ENCODE measurements around the gene PPARA. TPM values are rescaled to one million over a fixed set of nuclear protein-coding genes. Genes with fewer than 3 reads are reported as not detected.

The PPARA gene
- total RNA-seq, 1 donor from 2014 or later: 8.4 TPM

DNA sequence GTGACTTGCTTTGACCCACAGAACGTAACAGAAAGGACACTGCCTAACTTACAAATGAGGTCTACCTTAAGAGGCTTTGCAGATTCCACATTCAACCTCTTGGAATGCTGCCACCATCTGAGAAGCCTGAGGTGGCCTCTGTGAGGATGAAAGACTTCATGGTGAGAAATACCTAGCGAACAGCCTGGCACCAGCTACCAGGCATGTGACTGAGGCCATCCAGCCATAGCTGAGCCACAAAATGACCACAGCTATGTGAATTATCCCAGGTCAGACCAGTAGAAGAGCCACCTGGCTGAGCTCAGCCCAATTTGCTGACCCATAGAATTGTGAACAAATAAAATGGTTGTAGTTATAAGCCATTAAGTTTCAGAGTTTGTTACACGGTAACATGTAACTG is 37.5 kb downstream of the PPARA start:
- Histone ChIP-seq H3K9ac (ENCODE audit: low read length) (no peak overlapping the region), H2AFZ (ENCODE audit: low read depth, low read length) (no peak overlapping the region), H3K27me3 (ENCODE audit: insufficient read depth, low read length) (no peaks in the 10 kb centered on the region), H3K4me3 (ENCODE audit: insufficient read depth, low read depth, low read length) (no peak overlapping the region), H3K36me3 (ENCODE audit: insufficient read depth, low read length) (no peaks in the 10 kb centered on the region), H4K20me1 (ENCODE audit: insufficient read depth, low read length) (no peaks in the 10 kb centered on the region), H3K27ac (ENCODE audit: low read depth, low read length) (no peak overlapping the region), H3K4me1 (ENCODE audit: insufficient read depth, low read length) (no peaks in the 10 kb centered on the region), H3K9me3 (ENCODE audit: insufficient read depth, low read depth, low read length) (no peaks in the 10 kb centered on the region), H3K79me2 (ENCODE audit: insufficient read depth, low read length) (no peaks in the 10 kb centered on the region), H3K4me2 (ENCODE audit: low read length) (no peak overlapping the region)
- H3K9me3 Mint-ChIP-seq (ENCODE audit: unreplicated experiment): peaks cover 5% of the 10 kb centered on the region
- no peaks in the 10 kb centered on the region for H3K4me1 Mint-ChIP-seq (ENCODE audit: low read depth, unreplicated experiment)
- DNase-seq (ENCODE audit: low read depth) (no peak), FAIRE-seq (no peak)
- no peak overlapping the region for H3K27ac Mint-ChIP-seq (ENCODE audit: unreplicated experiment)
- peaks cover 24% of the 10 kb centered on the region for H3K36me3 Mint-ChIP-seq (ENCODE audit: low read depth, unreplicated experiment)
- no peak for TF ChIP-seq EZH2 (IDR thresholded peaks at IDR 0.05; ENCODE audit: insufficient read depth, low read length)
- TF ChIP-seq CTCF (IDR thresholded peaks at IDR 0.05; ENCODE audit: insufficient read depth, low read depth, low read length): no peak
- no peak overlapping the region for H3K4me3 Mint-ChIP-seq (ENCODE audit: unreplicated experiment)
- no peaks in the 10 kb centered on the region for H3K27me3 Mint-ChIP-seq (ENCODE audit: low read depth, unreplicated experiment)

- Mint-ChIP-seq H3K4me1 (ENCODE audit: low read depth, unreplicated experiment) (peaks cover 5% of the 10 kb centered on the region), H3K27me3 (ENCODE audit: low read depth, unreplicated experiment) (no peaks in the 10 kb centered on the region), H3K9me3 (ENCODE audit: unreplicated experiment) (no peaks in the 10 kb centered on the region), H3K27ac (ENCODE audit: unreplicated experiment) (no peak overlapping the region), H3K36me3 (ENCODE audit: low read depth, unreplicated experiment) (peaks cover 10% of the 10 kb centered on the region), H3K4me3 (ENCODE audit: unreplicated experiment) (no peak overlapping the region)
- H3K4me1 ChIP-seq (ENCODE audit: insufficient read depth, low read length): no peaks in the 10 kb centered on the region
- FAIRE-seq (no peak), DNase-seq (ENCODE audit: low read depth) (no peak)
- no peaks in the 10 kb centered on the region for H3K27me3 ChIP-seq (ENCODE audit: insufficient read depth, low read length)
- H3K36me3 ChIP-seq (ENCODE audit: insufficient read depth, low read length): no peaks in the 10 kb centered on the region
- H4K20me1 ChIP-seq (ENCODE audit: insufficient read depth, low read length): no peaks in the 10 kb centered on the region
- no peaks in the 10 kb centered on the region for H3K9me3 ChIP-seq (ENCODE audit: insufficient read depth, low read depth, low read length)
- no peak overlapping the region for H2AFZ ChIP-seq (ENCODE audit: low read depth, low read length)
- no peak overlapping the region for H3K4me3 ChIP-seq (ENCODE audit: insufficient read depth, low read depth, low read length)
- no peak overlapping the region for H3K27ac ChIP-seq (ENCODE audit: low read depth, low read length)
- no peak overlapping the region for H3K9ac ChIP-seq (ENCODE audit: low read length)
- TF ChIP-seq EZH2 (IDR thresholded peaks at IDR 0.05; ENCODE audit: insufficient read depth, low read length) (no peak), CTCF (IDR thresholded peaks at IDR 0.05; ENCODE audit: insufficient read depth, low read depth, low read length) (no peak)
- H3K79me2 ChIP-seq (ENCODE audit: insufficient read depth, low read length): no peaks in the 10 kb centered on the region
- H3K4me2 ChIP-seq (ENCODE audit: low read length): no peak overlapping the region
Observed at GRCh38 chr22:46192210-46192993, 42.1 kb downstream of the PPARA start.

DNA sequence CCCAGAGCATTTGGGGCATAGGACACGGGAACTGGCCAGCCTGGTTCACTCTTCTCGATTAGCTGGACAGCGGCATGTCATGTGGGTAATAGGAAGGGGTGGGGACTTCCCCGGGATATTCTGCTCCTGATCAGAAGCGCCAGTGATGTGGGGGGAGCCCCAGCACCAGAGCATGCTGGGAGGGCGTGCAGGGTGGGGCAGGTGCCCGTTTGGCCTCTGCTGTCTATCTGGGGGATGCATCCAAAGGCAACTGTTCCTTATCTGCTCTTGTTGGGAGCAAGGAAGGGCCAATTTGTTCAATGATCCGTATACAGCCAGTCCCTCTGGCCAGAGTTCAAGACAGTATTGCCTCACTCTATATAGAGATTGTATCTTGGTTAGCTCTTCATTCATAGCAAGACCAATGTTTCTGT is 43.6 kb downstream of the PPARA start:
- Histone ChIP-seq H3K79me2 (ENCODE audit: insufficient read depth, low read length) (no peaks in the 10 kb centered on the region), H3K9ac (ENCODE audit: low read length) (no peak overlapping the region), H3K4me2 (ENCODE audit: low read length) (no peak overlapping the region), H3K27me3 (ENCODE audit: insufficient read depth, low read length) (no peaks in the 10 kb centered on the region), H3K36me3 (ENCODE audit: insufficient read depth, low read length) (no peaks in the 10 kb centered on the region), H3K4me1 (ENCODE audit: insufficient read depth, low read length) (no peaks in the 10 kb centered on the region), H4K20me1 (ENCODE audit: insufficient read depth, low read length) (no peaks in the 10 kb centered on the region), H3K4me3 (ENCODE audit: insufficient read depth, low read depth, low read length) (no peak overlapping the region), H3K27ac (ENCODE audit: low read depth, low read length) (no peak overlapping the region), H2AFZ (ENCODE audit: low read depth, low read length) (no peak overlapping the region), H3K9me3 (ENCODE audit: insufficient read depth, low read depth, low read length) (no peaks in the 10 kb centered on the region)
- H3K4me1 Mint-ChIP-seq (ENCODE audit: low read depth, unreplicated experiment): peaks cover 5% of the 10 kb centered on the region
- H3K27ac Mint-ChIP-seq (ENCODE audit: unreplicated experiment): no peak overlapping the region
- H3K36me3 Mint-ChIP-seq (ENCODE audit: low read depth, unreplicated experiment): peaks cover 4% of the 10 kb centered on the region
- peaks cover 3% of the 10 kb centered on the region for H3K9me3 Mint-ChIP-seq (ENCODE audit: unreplicated experiment)
- no peak overlapping the region for H3K4me3 Mint-ChIP-seq (ENCODE audit: unreplicated experiment)
- no peak for FAIRE-seq
- no peak for DNase-seq (ENCODE audit: low read depth)
- no peaks in the 10 kb centered on the region for H3K27me3 Mint-ChIP-seq (ENCODE audit: low read depth, unreplicated experiment)
- TF ChIP-seq EZH2 (IDR thresholded peaks at IDR 0.05; ENCODE audit: insufficient read depth, low read length): no peak
- no peak for TF ChIP-seq CTCF (IDR thresholded peaks at IDR 0.05; ENCODE audit: insufficient read depth, low read depth, low read length)

Measured in astrocyte (in vitro differentiated cells and primary cell).